Amygdala (tissue), 56 donors: ENCODE results near the gene SEC62.

ENCODE experiments used
- DNase-seq, 56 donors: peaks; one replicate each; lab custom pipeline; 2025; lab: John Stamatoyannopoulos, UW

The SEC62 gene

GRCh38 chr3:169966428-169966950 lies at the start of gene SEC62:
TSS of gene SEC62 (plus strand) at chr3:169966807. CDS start at chr3:169966823, 16 bp downstream.
- DNase-seq = peak; percentile 59 to 96 (median 87)

GRCh38 chr3:169923189-169923588 lies 43.4 kb upstream of the SEC62 start:
- peak in 1 of 56 donors; percentile 49 for DNase-seq

- no peak for DNase-seq
These were observed 42.8 kb upstream of the SEC62 start for GRCh38 chr3:169923831-169924230.

- DNase-seq = no peak
These were observed 36.6 kb upstream of the SEC62 start for GRCh38 chr3:169929830-169930519.

GRCh38 chr3:169930843-169931242 lies 35.8 kb upstream of the SEC62 start:
- DNase-seq = no peak

GRCh38 chr3:169931747-169932520 lies 34.7 kb upstream of the SEC62 start:
- DNase-seq = no peak

- no peak for DNase-seq
These were observed 27.3 kb upstream of the SEC62 start for GRCh38 chr3:169939320-169939719.

- no peak for DNase-seq
These were observed 26.9 kb upstream of the SEC62 start for GRCh38 chr3:169939751-169940150.

GRCh38 chr3:169940470-169941181 lies 26.0 kb upstream of the SEC62 start:
- no peak for DNase-seq

GRCh38 chr3:169945313-169945712 lies 21.3 kb upstream of the SEC62 start:
- DNase-seq = no peak

GRCh38 chr3:169946336-169946735 lies 20.3 kb upstream of the SEC62 start:
- no peak for DNase-seq

- DNase-seq = no peak
These were observed 17.8 kb upstream of the SEC62 start for GRCh38 chr3:169948559-169949448.

GRCh38 chr3:169952045-169952444 lies 14.6 kb upstream of the SEC62 start:
- DNase-seq = no peak

- no peak for DNase-seq
These were observed 13.0 kb upstream of the SEC62 start for GRCh38 chr3:169953462-169954141.

- DNase-seq = no peak
These were observed 12.4 kb upstream of the SEC62 start for GRCh38 chr3:169954142-169954756.

GRCh38 chr3:169955406-169955805 lies 11.2 kb upstream of the SEC62 start:
- no peak for DNase-seq

GRCh38 chr3:169964176-169964575 lies 2.4 kb upstream of the SEC62 start:
- DNase-seq = no peak

GRCh38 chr3:169965562-169966427 lies 812 bp upstream of the SEC62 start:
- peak in 6 of 56 donors; percentile 11 to 73 (median 19) for DNase-seq
